GM12878 (cell line): ENCODE results near the gene CCS. TPM values are rescaled to one million over a fixed set of nuclear protein-coding genes. Genes with fewer than 3 reads are reported as not detected.

ENCODE experiments used
- BHLHE40 ChIP-seq, 2 experiments: fragments of 450-650 bp in 1 of 2; IDR thresholded peaks; 2 replicates each; pipeline ENCODE4 v1.6.1; 2011 to 2017; ENCODE audit warnings: low read depth in 2 of 2, borderline replicate concordance in 1 of 2, improper control_type of control experiment in 1 of 2, low read length in 1 of 2, mild to moderate bottlenecking in 1 of 2
- EZH2 ChIP-seq: IDR thresholded peaks from 2 replicates; pipeline ENCODE4 v1.6.1; 2012; ENCODE audit warnings: low read depth, mild to moderate bottlenecking, control low read depth, inconsistent platforms, low read length, borderline replicate concordance; ENCODE audit not compliant: control insufficient read depth
- KDM1A ChIP-seq: fragments of 200-600 bp; sonication (generic); IDR thresholded peaks from 2 replicates; pipeline ENCODE4 v1.6.1; 2016; ENCODE audit warnings: borderline replicate concordance
- MEF2B ChIP-seq: fragments of 450-650 bp; IDR thresholded peaks from 2 replicates; pipeline ENCODE4 v1.6.1; 2018; ENCODE audit warnings: mild to moderate bottlenecking, moderate library complexity; ENCODE audit not compliant: partially characterized antibody, poor library complexity, severe bottlenecking
- MXI1 ChIP-seq: fragments of 150-350 bp; IDR thresholded peaks from 2 replicates; pipeline ENCODE4 v1.6.1; 2011; ENCODE audit warnings: low read depth, mild to moderate bottlenecking, inconsistent platforms, low read length, improper control_type of control experiment
- PAX5 ChIP-seq: IDR thresholded peaks from 2 replicates; pipeline ENCODE4 v1.6.1; 2011; ENCODE audit warnings: low read depth, low read length, borderline replicate concordance
- POLR2AphosphoS5 ChIP-seq: IDR thresholded peaks from 2 replicates; pipeline ENCODE4 v1.6.1; 2011; ENCODE audit warnings: mild to moderate bottlenecking, low read length, inconsistent platforms
- TCF12 ChIP-seq: IDR thresholded peaks from 2 replicates; pipeline ENCODE4 v1.6.1; 2011; ENCODE audit warnings: low read depth, mild to moderate bottlenecking, low read length
- TCF3 ChIP-seq: IDR thresholded peaks from 2 replicates; pipeline ENCODE4 v1.6.1; 2012; ENCODE audit warnings: low read depth, mild to moderate bottlenecking, low read length, borderline replicate concordance; ENCODE audit not compliant: insufficient read depth
- polyA plus RNA-seq, 11 experiments: library from polyadenylated mRNA; depleted of rRNA in 4 of 11; unstranded in 6 of 11; stranded (reverse) in 5 of 11; fragments of >200 nt; fragmentation: Nextera tagmentation in 4 of 11; fragmentation: Illumina TruSeq in 1 of 11; extraction: Ambion mirVana in 4 of 11; extraction: Trizol in 1 of 11; gene quantifications; 1 replicate in 1 of 11; 2 replicates in 10 of 11; pipeline versions ENCODE4 v1.2.1 to v1.2.3, GENCODE V29; 2011 to 2016; ENCODE audit warnings: inconsistent platforms in 2 of 11, missing spikeins in 2 of 11, low read depth in 1 of 11
- total RNA-seq, 4 experiments: library from RNA; depleted of rRNA in 3 of 4; stranded (reverse); fragments of >200 nt in 3 of 4; fragmentation: Illumina TruSeq in 1 of 4; extraction: Trizol in 1 of 4; gene quantifications; 2 replicates each; pipeline versions ENCODE4 v1.2.1 to v1.2.3, GENCODE V29; 2013 to 2021
- TF ChIP-seq, protein P1 (sequence below): fragments of 450-650 bp; IDR thresholded peaks from 2 replicates; pipeline ENCODE4 v1.6.1; 2018; ENCODE audit warnings: borderline replicate concordance, mild to moderate bottlenecking; ENCODE audit not compliant: partially characterized antibody
- TF ChIP-seq, protein P2 (sequence below): IDR thresholded peaks from 2 replicates; pipeline ENCODE4 v1.6.1; 2011; ENCODE audit warnings: low read depth, mild to moderate bottlenecking, low read length, moderate library complexity, borderline replicate concordance; ENCODE audit errors: extremely low read depth
- TF ChIP-seq, protein P3 (sequence below): IDR thresholded peaks from 2 replicates; pipeline ENCODE4 v1.6.1; 2012; ENCODE audit warnings: low read length, inconsistent platforms

CCS gene
- total and polyA plus RNA-seq, 10 of the 15 experiments (the other 5 are each of a cell fraction or from before 2014, with no cell fraction given), result 1.5 to 44.2 (median 30.6) TPM

DNA sequence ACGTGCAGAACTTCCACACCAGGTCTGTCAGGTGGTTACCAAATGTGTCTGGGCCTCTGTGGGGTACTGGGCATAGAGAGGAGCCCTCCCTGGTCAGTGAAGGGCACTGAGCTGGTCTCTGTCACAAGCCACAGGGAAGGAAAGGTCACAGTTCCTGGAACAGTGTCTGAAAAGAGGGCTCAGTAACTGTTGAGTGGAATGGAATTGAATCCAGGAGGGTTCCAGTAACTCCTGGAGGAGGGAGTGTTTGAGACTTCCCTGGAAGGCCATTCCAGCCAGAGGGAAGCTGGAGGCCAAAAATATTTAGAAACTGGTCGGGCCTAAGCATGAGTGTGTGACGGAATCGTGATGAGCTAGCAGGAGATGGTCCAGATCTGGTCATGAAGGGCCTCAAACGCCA, 38.4 kb upstream of the CCS start (continued):
- TF ChIP-seq, protein P1, sequence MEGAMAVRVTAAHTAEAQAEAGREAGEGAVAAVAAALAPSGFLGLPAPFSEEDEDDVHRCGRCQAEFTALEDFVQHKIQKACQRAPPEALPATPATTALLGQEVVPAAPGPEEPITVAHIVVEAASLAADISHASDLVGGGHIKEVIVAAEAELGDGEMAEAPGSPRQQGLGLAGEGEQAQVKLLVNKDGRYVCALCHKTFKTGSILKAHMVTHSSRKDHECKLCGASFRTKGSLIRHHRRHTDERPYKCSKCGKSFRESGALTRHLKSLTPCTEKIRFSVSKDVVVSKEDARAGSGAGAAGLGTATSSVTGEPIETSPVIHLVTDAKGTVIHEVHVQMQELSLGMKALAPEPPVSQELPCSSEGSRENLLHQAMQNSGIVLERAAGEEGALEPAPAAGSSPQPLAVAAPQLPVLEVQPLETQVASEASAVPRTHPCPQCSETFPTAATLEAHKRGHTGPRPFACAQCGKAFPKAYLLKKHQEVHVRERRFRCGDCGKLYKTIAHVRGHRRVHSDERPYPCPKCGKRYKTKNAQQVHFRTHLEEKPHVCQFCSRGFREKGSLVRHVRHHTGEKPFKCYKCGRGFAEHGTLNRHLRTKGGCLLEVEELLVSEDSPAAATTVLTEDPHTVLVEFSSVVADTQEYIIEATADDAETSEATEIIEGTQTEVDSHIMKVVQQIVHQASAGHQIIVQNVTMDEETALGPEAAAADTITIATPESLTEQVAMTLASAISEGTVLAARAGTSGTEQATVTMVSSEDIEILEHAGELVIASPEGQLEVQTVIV, result no peak
- TF ChIP-seq TCF3 (no peak), MEF2B (no peak), BHLHE40 (IDR thresholded peaks at IDR 0.05; ENCODE audit: borderline replicate concordance in 1 of 2, low read depth in 2 of 2, low read length in 1 of 2) (no peak), MXI1 (no peak), KDM1A (no peak), TCF12 (no peak), PAX5 (no peak), EZH2 (no peak), POLR2AphosphoS5 (no peak)
- TF ChIP-seq, protein P2, sequence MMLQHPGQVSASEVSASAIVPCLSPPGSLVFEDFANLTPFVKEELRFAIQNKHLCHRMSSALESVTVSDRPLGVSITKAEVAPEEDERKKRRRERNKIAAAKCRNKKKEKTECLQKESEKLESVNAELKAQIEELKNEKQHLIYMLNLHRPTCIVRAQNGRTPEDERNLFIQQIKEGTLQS, result no peak
- TF ChIP-seq, protein P3, sequence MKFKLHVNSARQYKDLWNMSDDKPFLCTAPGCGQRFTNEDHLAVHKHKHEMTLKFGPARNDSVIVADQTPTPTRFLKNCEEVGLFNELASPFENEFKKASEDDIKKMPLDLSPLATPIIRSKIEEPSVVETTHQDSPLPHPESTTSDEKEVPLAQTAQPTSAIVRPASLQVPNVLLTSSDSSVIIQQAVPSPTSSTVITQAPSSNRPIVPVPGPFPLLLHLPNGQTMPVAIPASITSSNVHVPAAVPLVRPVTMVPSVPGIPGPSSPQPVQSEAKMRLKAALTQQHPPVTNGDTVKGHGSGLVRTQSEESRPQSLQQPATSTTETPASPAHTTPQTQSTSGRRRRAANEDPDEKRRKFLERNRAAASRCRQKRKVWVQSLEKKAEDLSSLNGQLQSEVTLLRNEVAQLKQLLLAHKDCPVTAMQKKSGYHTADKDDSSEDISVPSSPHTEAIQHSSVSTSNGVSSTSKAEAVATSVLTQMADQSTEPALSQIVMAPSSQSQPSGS, result no peak
